HL-60/S4 (cell line): ENCODE results near the gene PTCD1.

Experiments
- in situ Hi-C: fragments of 300-500 bp; cut with MboI; formaldehyde crosslinking; loops from 2 replicates; pipeline ENCODE4 v1.14.3; 2022; ENCODE audit warnings: low sequenced_read_pairs

The PTCD1 gene

DNA sequence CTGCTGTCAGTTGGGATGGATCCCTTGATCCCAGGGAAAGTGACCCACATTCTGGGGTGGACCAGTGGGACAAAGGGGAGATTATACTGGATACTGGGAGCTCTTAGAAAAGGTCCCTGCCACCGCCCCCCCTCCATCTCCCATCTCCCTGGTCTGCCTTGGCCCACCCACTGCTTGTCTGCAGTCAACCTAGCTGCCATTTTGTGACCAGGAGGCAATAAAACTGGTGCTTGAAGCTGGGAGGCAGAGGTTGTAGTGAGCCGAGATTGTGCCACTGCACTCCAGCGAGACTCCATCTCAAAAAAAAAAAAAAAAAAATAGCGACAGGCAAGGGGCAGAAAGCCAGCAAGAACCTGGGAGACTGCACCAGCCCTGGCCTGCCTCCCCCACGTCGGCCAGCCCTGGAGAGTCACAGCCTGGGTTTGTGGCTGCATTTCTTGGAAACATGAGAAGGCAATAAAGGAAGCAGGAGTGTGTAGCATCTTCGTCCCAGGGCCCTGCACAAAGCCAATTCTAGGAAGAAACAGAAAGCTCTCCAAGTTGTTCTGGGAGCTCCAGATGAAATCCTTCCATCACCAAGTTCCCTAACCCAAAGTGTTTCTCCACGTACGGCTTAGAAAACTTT is 68.7 kb downstream of the PTCD1 start:
- in situ Hi-C loops: no loop called here

DNA sequence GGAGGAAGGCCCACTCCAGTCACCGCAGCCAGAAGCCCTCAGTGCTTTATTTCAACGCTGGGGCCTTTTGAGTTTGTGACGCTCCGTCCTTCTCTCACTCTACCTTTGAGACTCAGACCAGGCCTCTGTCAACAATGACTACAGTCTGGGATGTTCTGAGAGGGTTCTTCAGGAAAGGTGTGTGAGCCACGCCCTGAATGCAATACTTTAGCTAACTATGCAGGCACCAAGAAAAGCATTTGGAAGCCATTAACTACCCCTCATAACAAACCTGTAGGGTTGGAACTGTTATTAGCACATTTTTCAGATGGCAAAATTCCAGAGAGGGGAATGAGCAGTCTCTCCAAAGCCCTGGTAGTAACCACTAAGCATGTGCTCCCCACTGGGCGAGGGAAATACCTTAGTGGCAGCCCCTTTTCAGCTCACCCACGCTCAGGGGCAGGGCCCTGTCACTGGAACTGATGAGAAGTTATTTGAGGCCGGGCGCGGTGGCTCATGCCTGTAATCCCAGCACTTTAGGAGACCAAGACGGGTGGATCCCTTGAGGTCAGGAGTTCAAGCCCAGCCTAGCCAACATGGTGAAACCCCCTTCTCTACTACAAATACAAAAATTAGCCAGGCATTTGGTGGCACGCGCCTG is 69.7 kb downstream of the PTCD1 start:
- in situ Hi-C loops: no loop called here
